ENCODE data around the gene TWF1.
A peak's percentile ranks its signal among the peaks of the same experiment; 100 is the strongest.
"Not testable (repeated sequence)": the region's sequence is repeated elsewhere in the genome, so short reads cannot be mapped to it uniquely, and the experiment has no call there.

TWF1 gene

GRCh38 chr12:43847425-43848225 is 41.5 kb upstream of the TWF1 start:
- not testable (repeated sequence) for H3K4me2 ChIP-seq (ENCODE audit: low read length, poor library complexity, severe bottlenecking); H3K14ac ChIP-seq (ENCODE audit: low read length in 2 of 2); H3K27ac ChIP-seq (ENCODE audit: low read length, poor library complexity, severe bottlenecking); H2BK120ac ChIP-seq (ENCODE audit: low read depth, low read length); H3K36me3 ChIP-seq (ENCODE audit: control insufficient read depth in 1 of 2, insufficient read depth in 2 of 2, low read depth in 1 of 2, low read length in 2 of 2); H2BK15ac ChIP-seq (ENCODE audit: low read depth, poor library complexity, severe bottlenecking); H3K18ac ChIP-seq (ENCODE audit: low read depth in 1 of 2, low read length in 2 of 2); H3K27me3 ChIP-seq (ENCODE audit: control insufficient read depth in 1 of 2, insufficient read depth in 1 of 2, low read length in 2 of 2); H2BK12ac ChIP-seq (ENCODE audit: low read length in 2 of 2); H3K4ac ChIP-seq (ENCODE audit: low read depth in 1 of 2, low read length in 2 of 2); H3K9me3 ChIP-seq (ENCODE audit: control insufficient read depth, low read length); H2AFZ ChIP-seq (ENCODE audit: low read depth, low read length); H2AK5ac ChIP-seq (ENCODE audit: low read length, severe bottlenecking); H3K4me3 ChIP-seq (ENCODE audit: insufficient read depth in 1 of 2, low read depth in 1 of 2, low read length in 2 of 2); H4K8ac ChIP-seq (ENCODE audit: low read length); H3K79me1 ChIP-seq (replicated peaks; ENCODE audit: low read length, poor library complexity, severe bottlenecking); H4K91ac ChIP-seq (ENCODE audit: low read length); H3K23ac ChIP-seq (ENCODE audit: low read length in 2 of 2); H3K4me1 ChIP-seq (ENCODE audit: control insufficient read depth, insufficient read depth, low read depth, low read length); H2BK5ac ChIP-seq (ENCODE audit: low read depth, low read length, poor library complexity, severe bottlenecking)
- peak; percentile 17 for DNase-seq
- H3K9ac ChIP-seq (ENCODE audit: low read length), result peak overlapping the region; percentile 31
- 92% methylated on average over 4 of the region's 4 CpGs for WGBS

- H2BK120ac ChIP-seq (ENCODE audit: low read depth, low read length), result no peak overlapping the region
- no peak overlapping the region for H3K27ac ChIP-seq (ENCODE audit: low read length, poor library complexity, severe bottlenecking)
- no peak overlapping the region for H3K4me3 ChIP-seq (ENCODE audit: insufficient read depth in 1 of 2, low read depth in 1 of 2, low read length in 2 of 2)
- H3K4me1 ChIP-seq (ENCODE audit: control insufficient read depth, insufficient read depth, low read depth, low read length), result no peaks in the 10 kb centered on the region
- H2BK12ac ChIP-seq (ENCODE audit: low read length in 2 of 2), result no peak overlapping the region
- no peak overlapping the region for H3K18ac ChIP-seq (ENCODE audit: low read depth in 1 of 2, low read length in 2 of 2)
- WGBS, result 88% methylated on average over 1 of the region's 1 CpG
- H3K9ac ChIP-seq (ENCODE audit: low read length), result no peak overlapping the region
- no peaks in the 10 kb centered on the region for H3K9me3 ChIP-seq (ENCODE audit: control insufficient read depth, low read length)
- no peak overlapping the region for H2AK5ac ChIP-seq (ENCODE audit: low read length, severe bottlenecking)
- H4K8ac ChIP-seq (ENCODE audit: low read length), result no peak overlapping the region
- no peak overlapping the region for H3K14ac ChIP-seq (ENCODE audit: low read length in 2 of 2)
- no peak for DNase-seq
- H2BK15ac ChIP-seq (ENCODE audit: low read depth, poor library complexity, severe bottlenecking), result no peak overlapping the region
- H2BK5ac ChIP-seq (ENCODE audit: low read depth, low read length, poor library complexity, severe bottlenecking), result no peak overlapping the region
- H3K23ac ChIP-seq (ENCODE audit: low read length in 2 of 2), result no peak overlapping the region
- peaks cover 7% of the 10 kb centered on the region for H3K79me1 ChIP-seq (replicated peaks; ENCODE audit: low read length, poor library complexity, severe bottlenecking)
- H3K36me3 ChIP-seq (ENCODE audit: control insufficient read depth in 1 of 2, insufficient read depth in 2 of 2, low read depth in 1 of 2, low read length in 2 of 2), result peaks cover 0 to 9% of the 10 kb centered on the region in 2 experiments
- H3K27me3 ChIP-seq (ENCODE audit: control insufficient read depth in 1 of 2, insufficient read depth in 1 of 2, low read length in 2 of 2), result no peaks in the 10 kb centered on the region
- no peak overlapping the region for H2AFZ ChIP-seq (ENCODE audit: low read depth, low read length)
- no peak overlapping the region for H4K91ac ChIP-seq (ENCODE audit: low read length)
- no peak overlapping the region for H3K4me2 ChIP-seq (ENCODE audit: low read length, poor library complexity, severe bottlenecking)
- no peak overlapping the region for H3K4ac ChIP-seq (ENCODE audit: low read depth in 1 of 2, low read length in 2 of 2)
Measured at GRCh38 chr12:43842259-43842658, 36.1 kb upstream of the TWF1 start.

GRCh38 chr12:43841253-43841652 is 35.1 kb upstream of the TWF1 start:
- no peak overlapping the region for H3K23ac ChIP-seq (ENCODE audit: low read length in 2 of 2)
- H4K91ac ChIP-seq (ENCODE audit: low read length), result no peak overlapping the region
- H2AK5ac ChIP-seq (ENCODE audit: low read length, severe bottlenecking), result no peak overlapping the region
- no peaks in the 10 kb centered on the region for H3K27me3 ChIP-seq (ENCODE audit: control insufficient read depth in 1 of 2, insufficient read depth in 1 of 2, low read length in 2 of 2)
- no peak overlapping the region for H2BK120ac ChIP-seq (ENCODE audit: low read depth, low read length)
- H3K18ac ChIP-seq (ENCODE audit: low read depth in 1 of 2, low read length in 2 of 2), result no peak overlapping the region
- 89% methylated on average over 3 of the region's 3 CpGs for WGBS
- H2BK5ac ChIP-seq (ENCODE audit: low read depth, low read length, poor library complexity, severe bottlenecking), result no peak overlapping the region
- H2BK12ac ChIP-seq (ENCODE audit: low read length in 2 of 2), result no peak overlapping the region
- peaks cover 7% of the 10 kb centered on the region for H3K79me1 ChIP-seq (replicated peaks; ENCODE audit: low read length, poor library complexity, severe bottlenecking)
- DNase-seq, result no peak
- H3K9ac ChIP-seq (ENCODE audit: low read length), result no peak overlapping the region
- no peaks in the 10 kb centered on the region for H3K9me3 ChIP-seq (ENCODE audit: control insufficient read depth, low read length)
- H3K36me3 ChIP-seq (ENCODE audit: control insufficient read depth in 1 of 2, insufficient read depth in 2 of 2, low read depth in 1 of 2, low read length in 2 of 2), result peaks cover 0 to 6% of the 10 kb centered on the region in 2 experiments
- no peaks in the 10 kb centered on the region for H3K4me1 ChIP-seq (ENCODE audit: control insufficient read depth, insufficient read depth, low read depth, low read length)
- H3K27ac ChIP-seq (ENCODE audit: low read length, poor library complexity, severe bottlenecking), result no peak overlapping the region
- H3K4me2 ChIP-seq (ENCODE audit: low read length, poor library complexity, severe bottlenecking), result no peak overlapping the region
- no peak overlapping the region for H2BK15ac ChIP-seq (ENCODE audit: low read depth, poor library complexity, severe bottlenecking)
- H3K4me3 ChIP-seq (ENCODE audit: insufficient read depth in 1 of 2, low read depth in 1 of 2, low read length in 2 of 2), result no peak overlapping the region
- no peak overlapping the region for H3K4ac ChIP-seq (ENCODE audit: low read depth in 1 of 2, low read length in 2 of 2)
- no peak overlapping the region for H2AFZ ChIP-seq (ENCODE audit: low read depth, low read length)
- no peak overlapping the region for H4K8ac ChIP-seq (ENCODE audit: low read length)
- H3K14ac ChIP-seq (ENCODE audit: low read length in 2 of 2), result no peak overlapping the region

- no peak overlapping the region for H3K4ac ChIP-seq (ENCODE audit: low read depth in 1 of 2, low read length in 2 of 2)
- H3K4me1 ChIP-seq (ENCODE audit: control insufficient read depth, insufficient read depth, low read depth, low read length), result peaks cover 1% of the 10 kb centered on the region
- H3K14ac ChIP-seq (ENCODE audit: low read length in 2 of 2), result no peak overlapping the region
- H4K8ac ChIP-seq (ENCODE audit: low read length), result no peak overlapping the region
- no peaks in the 10 kb centered on the region for H3K27me3 ChIP-seq (ENCODE audit: control insufficient read depth in 1 of 2, insufficient read depth in 1 of 2, low read length in 2 of 2)
- no peak overlapping the region for H2AFZ ChIP-seq (ENCODE audit: low read depth, low read length)
- DNase-seq, result no peak
- no peaks in the 10 kb centered on the region for H3K9me3 ChIP-seq (ENCODE audit: control insufficient read depth, low read length)
- H3K79me1 ChIP-seq (replicated peaks; ENCODE audit: low read length, poor library complexity, severe bottlenecking), result peaks cover 7% of the 10 kb centered on the region
- no peak overlapping the region for H2BK15ac ChIP-seq (ENCODE audit: low read depth, poor library complexity, severe bottlenecking)
- H3K18ac ChIP-seq (ENCODE audit: low read depth in 1 of 2, low read length in 2 of 2), result no peak overlapping the region
- no peak overlapping the region for H3K23ac ChIP-seq (ENCODE audit: low read length in 2 of 2)
- H3K36me3 ChIP-seq (ENCODE audit: control insufficient read depth in 1 of 2, insufficient read depth in 2 of 2, low read depth in 1 of 2, low read length in 2 of 2), result peaks cover 0 to 3% of the 10 kb centered on the region in 2 experiments
- no peak overlapping the region for H2BK120ac ChIP-seq (ENCODE audit: low read depth, low read length)
- H2BK12ac ChIP-seq (ENCODE audit: low read length in 2 of 2), result no peak overlapping the region
- H3K4me2 ChIP-seq (ENCODE audit: low read length, poor library complexity, severe bottlenecking), result no peak overlapping the region
- H3K9ac ChIP-seq (ENCODE audit: low read length), result no peak overlapping the region
- H3K4me3 ChIP-seq (ENCODE audit: insufficient read depth in 1 of 2, low read depth in 1 of 2, low read length in 2 of 2), result no peak overlapping the region
- H2BK5ac ChIP-seq (ENCODE audit: low read depth, low read length, poor library complexity, severe bottlenecking), result no peak overlapping the region
- H4K91ac ChIP-seq (ENCODE audit: low read length), result no peak overlapping the region
- no peak overlapping the region for H3K27ac ChIP-seq (ENCODE audit: low read length, poor library complexity, severe bottlenecking)
- 92% methylated on average over 4 of the region's 4 CpGs for WGBS
- H2AK5ac ChIP-seq (ENCODE audit: low read length, severe bottlenecking), result no peak overlapping the region
Measured at GRCh38 chr12:43840338-43840737, 34.2 kb upstream of the TWF1 start.
